Gastrocnemius medialis (tissue), 4 donors: ENCODE measurements around the gene DNMT3L. TPM values are rescaled to one million over a fixed set of nuclear protein-coding genes. Genes with fewer than 3 reads are reported as not detected.

ENCODE experiments used
- ATAC-seq, 2 donors: fragments of 150-250 bp; one replicate each; pipeline ENCODE4 v1.9.1; 2016
- DNase-seq, 2 donors: peaks; one replicate each; pipeline ENCODE4 v3.0.0-alpha.2; 2019
- H3K27ac ChIP-seq, 4 donors: fragments of 200-600 bp; sonication (generic); 1 replicate in 1 of 4; 2 replicates in 3 of 4; pipeline ENCODE4 v1.5.1; 2016 to 2018; ENCODE audit warnings: mild to moderate bottlenecking in 2 of 4, moderate library complexity in 1 of 4
- H3K27me3 ChIP-seq, 3 donors: fragments of 200-600 bp; sonication (generic) in 2 of 3; 1 replicate in 1 of 3; 2 replicates in 2 of 3; pipeline versions ENCODE4 v1.5.1 to v1.6.0; 2016 to 2019; ENCODE audit warnings: mild to moderate bottlenecking in 1 of 3, moderate library complexity in 1 of 3
- H3K36me3 ChIP-seq, 2 donors: fragments of 200-600 bp; sonication (generic) in 1 of 2; one replicate each; pipeline ENCODE4 v1.5.1; 2017 to 2018
- H3K4me1 ChIP-seq, 2 donors: fragments of 200-600 bp; sonication (generic) in 1 of 2; one replicate each; pipeline ENCODE4 v1.5.1; 2016 to 2017; ENCODE audit warnings: mild to moderate bottlenecking in 2 of 2
- H3K4me3 ChIP-seq, 4 donors: fragments of 200-600 bp; sonication (generic) in 3 of 4; 1 replicate in 1 of 4; 2 replicates in 3 of 4; pipeline ENCODE4 v1.5.1; 2016 to 2019; ENCODE audit warnings: mild to moderate bottlenecking in 2 of 4
- H3K9me3 ChIP-seq, 3 donors: fragments of 200-600 bp; sonication (generic) in 2 of 3; 1 replicate in 1 of 3; 2 replicates in 2 of 3; pipeline ENCODE4 v1.5.1; 2016 to 2019
- CTCF ChIP-seq, 5 experiments: fragments of 450-650 bp in 3 of 5; fragments of 200-600 bp in 2 of 5; sonication (generic) in 2 of 5; IDR thresholded peaks in 4 of 5; conservative IDR thresholded peaks in 1 of 5; 1 replicate in 4 of 5; 2 replicates in 1 of 5; pipeline ENCODE4 v1.5.1; 2016 to 2019; ENCODE audit warnings: antibody characterized with exemption in 5 of 5, mild to moderate bottlenecking in 3 of 5, moderate library complexity in 3 of 5
- POLR2A ChIP-seq, 2 donors: fragments of 450-650 bp; IDR thresholded peaks; one replicate each; pipeline ENCODE4 v1.6.1; 2017; ENCODE audit warnings: antibody characterized with exemption in 2 of 2, mild to moderate bottlenecking in 2 of 2, moderate library complexity in 2 of 2
- in situ Hi-C, 4 donors: fragments of 200-750 bp; cut with MboI; loops; one replicate each; pipeline versions ENCODE4 v1.15.0 to v1.8.0; 2017; ENCODE audit warnings: low sequenced_read_pairs in 4 of 4
- intact Hi-C: fragments of 100-400 bp; cut with DNase I; formaldehyde crosslinking; loops from one replicate; pipeline ENCODE4 v1.15.1; 2023; ENCODE audit warnings: low total_unique reads
- total RNA-seq, 4 donors: library from RNA; depleted of rRNA; stranded (reverse); fragments of >200 nt; gene quantifications; one replicate each; pipeline versions ENCODE4 v1.1.0 to v1.2.3, GENCODE V29; 2016

DNMT3L gene
- total RNA-seq, 4 donors from 2014 or later: not detected

- intact Hi-C loops (no loop called here), in situ Hi-C loops (no loop called here)
- no peak for DNase-seq
- peaks cover 8 to 17% (median 12%) of the 10 kb centered on the region in 3 donors for H3K27me3 ChIP-seq
- no peak for TF ChIP-seq CTCF (IDR thresholded peaks at IDR 0.05 in 4 of 5, conservative IDR thresholded peaks at IDR 0.05 in 1 of 5)
- TF ChIP-seq POLR2A (IDR thresholded peaks at IDR 0.05): no peak
- no peak overlapping the region for H3K27ac ChIP-seq
- H3K36me3 ChIP-seq: no peaks in the 10 kb centered on the region
- H3K4me3 ChIP-seq: no peak overlapping the region
- no peak for ATAC-seq
- peaks cover 0 to 3% of the 10 kb centered on the region in 2 donors for H3K4me1 ChIP-seq
- no peaks in the 10 kb centered on the region for H3K9me3 ChIP-seq
These were observed 27.8 kb upstream of the DNMT3L start for GRCh38 chr21:44289381-44290010.

GRCh38 chr21:44288251-44289110 lies 26.8 kb upstream of the DNMT3L start:
- Histone ChIP-seq H3K36me3 (no peaks in the 10 kb centered on the region), H3K27me3 (peaks cover 8 to 17% (median 12%) of the 10 kb centered on the region in 3 donors), H3K4me3 (no peak overlapping the region), H3K9me3 (no peaks in the 10 kb centered on the region), H3K4me1 (no peaks in the 10 kb centered on the region), H3K27ac (no peak overlapping the region)
- intact Hi-C loops: no loop called here
- DNase-seq (no peak), ATAC-seq (no peak)
- in situ Hi-C loops: no loop called here
- TF ChIP-seq CTCF (IDR thresholded peaks at IDR 0.05 in 4 of 5, conservative IDR thresholded peaks at IDR 0.05 in 1 of 5): no peak
- TF ChIP-seq POLR2A (IDR thresholded peaks at IDR 0.05): no peak

DNA sequence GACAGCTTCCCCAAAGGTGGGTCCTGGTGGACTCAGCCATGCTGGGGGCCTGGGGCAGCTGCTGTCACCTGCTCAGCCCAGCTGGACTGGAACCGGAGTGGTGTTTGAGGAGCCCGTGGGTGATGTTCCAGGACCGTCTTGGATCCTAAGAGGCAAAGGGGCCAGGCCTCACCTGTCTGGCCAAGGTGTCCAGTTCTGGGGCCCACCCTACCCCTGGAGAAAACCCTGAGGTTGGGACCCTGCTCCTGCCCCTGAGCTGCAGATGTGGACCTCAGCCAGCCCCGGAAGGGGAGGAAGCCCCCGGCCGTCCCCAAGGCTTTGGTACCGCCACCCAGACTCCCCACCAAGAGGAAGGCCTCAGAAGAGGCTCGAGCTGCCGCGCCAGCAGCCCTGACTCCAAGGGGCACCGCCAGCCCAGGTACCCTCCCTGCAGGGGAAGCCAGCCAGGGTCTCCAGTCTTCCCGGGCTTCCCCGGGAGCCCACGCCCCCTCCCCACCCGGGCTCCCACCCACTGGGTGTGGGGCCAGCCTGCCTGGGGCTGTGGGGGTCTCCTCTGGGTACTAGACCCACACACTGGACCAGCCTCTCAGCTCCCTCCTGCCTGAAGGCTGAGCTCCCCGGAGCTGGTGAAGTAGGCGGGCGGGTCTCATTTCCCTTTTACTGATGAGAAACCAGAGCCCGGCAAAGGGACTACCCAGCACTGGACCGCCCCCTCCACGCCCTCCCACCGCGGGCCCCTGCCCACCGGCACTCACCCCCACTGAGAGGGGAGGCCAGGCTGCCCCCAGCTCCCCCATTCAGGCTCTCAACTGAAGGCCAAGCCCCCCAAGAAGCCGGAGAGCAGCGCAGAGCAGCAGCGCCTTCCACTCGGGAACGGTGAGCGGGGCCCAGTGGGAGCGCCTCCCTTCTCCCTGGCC lies 25.3 kb upstream of the DNMT3L start:
- intact Hi-C loops (no loop called here), in situ Hi-C loops (no loop called here)
- no peak for TF ChIP-seq CTCF (IDR thresholded peaks at IDR 0.05 in 4 of 5, conservative IDR thresholded peaks at IDR 0.05 in 1 of 5)
- TF ChIP-seq POLR2A (IDR thresholded peaks at IDR 0.05): no peak
- H3K27me3 ChIP-seq: peaks cover 8 to 17% (median 12%) of the 10 kb centered on the region in 3 donors
- ATAC-seq (no peak), DNase-seq (no peak)
- no peak overlapping the region for H3K4me3 ChIP-seq
- no peak overlapping the region for H3K27ac ChIP-seq
- H3K9me3 ChIP-seq: no peaks in the 10 kb centered on the region
- no peaks in the 10 kb centered on the region for H3K36me3 ChIP-seq
- H3K4me1 ChIP-seq: no peaks in the 10 kb centered on the region

DNA sequence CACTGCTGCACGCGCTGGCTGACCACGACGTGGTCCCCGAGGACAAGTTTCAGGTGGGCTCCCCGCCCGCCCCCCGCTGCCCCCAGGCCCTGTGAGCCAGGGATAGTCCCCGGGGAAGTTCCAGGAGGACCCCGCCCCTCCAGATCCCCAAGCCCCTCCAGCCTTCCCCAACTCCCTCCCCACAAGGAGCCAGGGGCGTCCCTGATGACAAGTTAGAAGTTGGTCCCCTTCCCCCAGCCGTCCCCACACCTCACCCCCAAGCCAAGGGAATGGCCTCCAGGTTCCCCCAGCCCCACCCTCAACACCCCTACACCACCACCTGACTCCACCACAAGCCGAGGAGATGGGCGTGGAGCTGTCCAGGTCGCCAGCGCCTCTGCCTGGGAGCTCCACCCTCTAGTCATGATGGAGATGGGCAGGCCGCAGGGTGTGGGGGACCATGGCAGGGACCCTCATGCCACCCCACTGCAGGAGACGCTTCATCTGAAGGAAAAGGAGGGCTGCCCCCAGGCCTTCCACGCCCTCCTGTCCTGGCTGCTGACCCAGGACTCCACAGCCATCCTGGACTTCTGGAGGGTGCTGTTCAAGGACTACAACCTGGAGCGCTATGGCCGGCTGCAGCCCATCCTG lies 24.5 kb upstream of the DNMT3L start:
- H3K4me1 ChIP-seq: no peaks in the 10 kb centered on the region
- H3K9me3 ChIP-seq: no peaks in the 10 kb centered on the region
- TF ChIP-seq POLR2A (IDR thresholded peaks at IDR 0.05): no peak
- no peak for TF ChIP-seq CTCF (IDR thresholded peaks at IDR 0.05 in 4 of 5, conservative IDR thresholded peaks at IDR 0.05 in 1 of 5)
- no peak overlapping the region for H3K27ac ChIP-seq
- DNase-seq: no peak
- peaks cover 8 to 17% (median 12%) of the 10 kb centered on the region in 3 donors for H3K27me3 ChIP-seq
- no peak for ATAC-seq
- no peak overlapping the region for H3K4me3 ChIP-seq
- in situ Hi-C loops: no loop called here
- H3K36me3 ChIP-seq: no peaks in the 10 kb centered on the region
- intact Hi-C loops: no loop called here
